Prostate gland (tissue), 2 donors: ENCODE results near the gene CORO1C. TPM values are rescaled to one million over a fixed set of nuclear protein-coding genes. Genes with fewer than 3 reads are reported as not detected.

Source experiments
- DNase-seq: peaks from one replicate; pipeline ENCODE4 v3.0.0-alpha.2; 2019; ENCODE audit warnings: low spot score
- H3K27ac ChIP-seq, 2 donors: fragments of 200-600 bp; sonication (generic); 2 replicates each; pipeline ENCODE4 v1.5.1; 2017 to 2019
- H3K27me3 ChIP-seq: fragments of 200-600 bp; sonication (generic); replicated peaks from 2 replicates; pipeline ENCODE4 v1.5.1; 2019; ENCODE audit not compliant: insufficient read depth
- H3K36me3 ChIP-seq, 2 donors: fragments of 200-600 bp; sonication (generic); 1 replicate in 1 of 2; 2 replicates in 1 of 2; pipeline versions ENCODE4 v1.5.1 to v1.8.1; 2017 to 2019
- H3K4me1 ChIP-seq: fragments of 200-600 bp; sonication (generic); replicated peaks from 2 replicates; pipeline ENCODE4 v1.5.1; 2019
- H3K4me3 ChIP-seq, 2 donors: fragments of 200-600 bp; sonication (generic); 2 replicates each; pipeline ENCODE4 v1.5.1; 2017 to 2019
- H3K9me3 ChIP-seq: fragments of 200-600 bp; sonication (generic); 2 replicates; pipeline ENCODE4 v1.5.1; 2017
- POLR2A ChIP-seq: fragments of 450-650 bp; IDR thresholded peaks from one replicate; pipeline ENCODE4 v1.6.1; 2016; ENCODE audit warnings: antibody characterized with exemption, mild to moderate bottlenecking
- POLR2AphosphoS5 ChIP-seq: sonication (generic); formaldehyde crosslinking; IDR thresholded peaks from one replicate; pipeline ENCODE4 v1.6.1; 2017; ENCODE audit warnings: antibody characterized with exemption
- WGBS: methylation state at CpG from one replicate; pipeline ENCODE4 v1.1.5; 2018; 5-methylcytosine and 5-hydroxymethylcytosine counted together
- intact Hi-C: fragments of 100-400 bp; cut with DNase I; formaldehyde crosslinking; loops from one replicate; pipeline ENCODE4 v1.14.2; 2022
- total RNA-seq, 2 donors: library from RNA; depleted of rRNA; stranded (reverse); fragments of >200 nt; gene quantifications; one replicate each; pipeline ENCODE4 v1.1.0, GENCODE V29; 2016
- TF ChIP-seq, protein P1 (sequence below), 4 experiments: fragments of 200-600 bp in 2 of 4; fragments of 450-650 bp in 2 of 4; sonication (generic) in 2 of 4; IDR thresholded peaks; 1 replicate in 3 of 4; 2 replicates in 1 of 4; pipeline ENCODE4 v1.5.1; 2016 to 2019; ENCODE audit warnings: antibody characterized with exemption in 4 of 4, mild to moderate bottlenecking in 2 of 4, moderate library complexity in 2 of 4

Gene CORO1C
- total RNA-seq, 2 donors from 2014 or later: 34.9 to 105 TPM

DNA sequence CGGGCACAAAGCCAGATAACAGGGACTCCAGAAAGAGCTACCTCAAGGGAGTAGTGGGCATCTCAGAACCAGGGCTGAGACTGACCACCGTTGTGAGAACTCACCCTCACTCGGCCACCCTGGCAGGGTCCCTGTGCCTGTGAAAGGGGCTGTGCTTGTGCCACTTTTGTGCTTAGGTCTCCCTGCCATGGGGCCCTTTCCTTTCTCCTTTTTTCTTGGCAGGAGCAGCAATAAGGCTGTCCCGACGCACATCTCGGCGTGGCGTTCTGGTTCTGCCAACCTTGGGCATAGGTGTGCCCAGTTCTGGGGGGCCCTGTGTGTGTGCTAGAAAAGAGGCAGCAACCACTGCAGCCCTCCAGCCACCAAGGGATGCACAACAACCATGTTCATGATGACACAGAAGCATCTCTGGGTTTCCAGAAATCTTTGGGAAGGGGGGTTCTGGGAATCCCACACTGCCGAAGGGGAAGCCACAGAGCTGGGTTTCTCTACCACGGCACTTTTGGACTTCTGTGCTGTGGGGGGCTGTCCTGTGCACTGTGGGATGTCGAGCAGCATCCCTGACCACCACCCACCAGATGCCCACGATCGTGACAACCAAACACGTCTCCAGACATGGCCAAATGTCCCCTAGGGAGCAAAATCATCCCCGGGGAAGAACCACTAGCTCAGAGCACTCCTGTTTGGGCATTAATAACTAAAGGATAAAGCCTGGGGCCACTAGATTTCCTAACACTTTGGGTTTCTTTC, 120.3 kb downstream of the CORO1C start:
- intact Hi-C loops: no loop called here
- no peaks in the 10 kb centered on the region for H3K27me3 ChIP-seq
- no peaks in the 10 kb centered on the region for H3K4me1 ChIP-seq
- TF ChIP-seq, protein P1, sequence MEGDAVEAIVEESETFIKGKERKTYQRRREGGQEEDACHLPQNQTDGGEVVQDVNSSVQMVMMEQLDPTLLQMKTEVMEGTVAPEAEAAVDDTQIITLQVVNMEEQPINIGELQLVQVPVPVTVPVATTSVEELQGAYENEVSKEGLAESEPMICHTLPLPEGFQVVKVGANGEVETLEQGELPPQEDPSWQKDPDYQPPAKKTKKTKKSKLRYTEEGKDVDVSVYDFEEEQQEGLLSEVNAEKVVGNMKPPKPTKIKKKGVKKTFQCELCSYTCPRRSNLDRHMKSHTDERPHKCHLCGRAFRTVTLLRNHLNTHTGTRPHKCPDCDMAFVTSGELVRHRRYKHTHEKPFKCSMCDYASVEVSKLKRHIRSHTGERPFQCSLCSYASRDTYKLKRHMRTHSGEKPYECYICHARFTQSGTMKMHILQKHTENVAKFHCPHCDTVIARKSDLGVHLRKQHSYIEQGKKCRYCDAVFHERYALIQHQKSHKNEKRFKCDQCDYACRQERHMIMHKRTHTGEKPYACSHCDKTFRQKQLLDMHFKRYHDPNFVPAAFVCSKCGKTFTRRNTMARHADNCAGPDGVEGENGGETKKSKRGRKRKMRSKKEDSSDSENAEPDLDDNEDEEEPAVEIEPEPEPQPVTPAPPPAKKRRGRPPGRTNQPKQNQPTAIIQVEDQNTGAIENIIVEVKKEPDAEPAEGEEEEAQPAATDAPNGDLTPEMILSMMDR (IDR thresholded peaks at IDR 0.05): no peak
- TF ChIP-seq POLR2A (no peak), POLR2AphosphoS5 (no peak)
- no peak overlapping the region for H3K4me3 ChIP-seq
- H3K27ac ChIP-seq: no peak overlapping the region
- no peaks in the 10 kb centered on the region for H3K36me3 ChIP-seq
- 77% methylated on average over 15 of the region's 15 CpGs for WGBS
- H3K9me3 ChIP-seq: no peaks in the 10 kb centered on the region
- no peak for DNase-seq

DNA sequence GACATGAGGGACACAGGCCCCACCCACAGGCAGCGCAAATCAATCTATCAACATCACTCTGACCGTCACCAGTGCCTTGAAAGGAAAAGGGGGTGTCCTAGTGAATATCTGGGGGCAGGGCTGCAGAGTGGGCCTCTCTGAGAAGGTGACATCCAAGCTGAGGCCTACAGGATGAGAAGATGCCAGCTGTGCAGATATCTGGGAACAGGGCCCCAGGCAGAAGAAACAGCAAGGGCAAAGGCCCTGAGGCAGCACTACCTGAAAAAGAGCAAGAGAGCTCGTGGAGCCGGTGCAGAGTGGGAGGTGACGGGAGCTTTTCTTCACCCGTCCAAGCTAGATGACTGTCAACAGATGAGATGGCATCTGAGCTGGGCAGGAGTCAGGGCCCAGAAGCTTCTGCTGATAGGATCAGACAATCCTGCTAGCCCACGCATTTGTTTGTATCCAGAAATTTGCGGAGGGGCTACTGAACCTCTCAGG, 120.9 kb downstream of the CORO1C start:
- intact Hi-C loops: no loop called here

DNA sequence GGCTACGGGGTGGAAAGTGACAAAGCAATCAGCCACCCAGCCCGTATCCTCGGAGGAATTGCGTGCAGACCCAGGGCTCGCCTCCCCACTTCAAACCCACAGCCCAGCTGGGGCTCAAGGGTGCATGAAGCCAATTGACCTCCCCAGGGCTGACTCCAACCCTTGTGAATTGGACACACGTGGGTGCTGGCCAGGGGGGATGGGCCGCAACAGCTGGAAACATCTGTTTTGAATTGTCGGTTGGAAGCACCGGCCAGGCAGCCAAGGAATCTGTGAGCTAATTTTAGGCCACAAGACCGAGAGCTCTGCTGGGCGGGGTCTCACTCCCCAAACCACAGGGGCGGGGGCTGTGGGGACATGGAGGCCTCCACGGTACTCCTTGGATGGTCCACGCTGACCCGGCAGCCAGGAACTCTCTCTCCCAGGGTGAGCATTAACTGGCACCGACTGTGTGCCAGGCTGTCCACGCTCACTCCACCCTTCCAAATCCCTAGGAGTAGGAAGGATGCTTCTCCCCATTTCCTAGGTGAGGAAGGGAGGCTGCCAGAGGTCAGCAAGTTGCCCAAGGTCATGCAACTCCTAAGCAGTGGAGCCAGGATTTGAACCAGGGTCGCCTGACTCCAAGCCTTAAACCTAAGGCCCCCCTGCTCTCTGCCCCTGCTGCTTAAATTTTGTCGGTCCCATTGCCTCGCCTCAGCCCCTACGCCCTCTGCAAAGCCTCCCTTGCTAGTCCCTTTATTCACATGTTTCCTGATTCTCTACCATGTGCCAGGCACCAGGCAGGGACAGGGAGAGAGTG, 121.6 kb downstream of the CORO1C start:
- no peaks in the 10 kb centered on the region for H3K9me3 ChIP-seq
- 34% methylated on average over 17 of the region's 21 CpGs for whole genome bisulfite sequencing
- H3K27ac ChIP-seq: no peak overlapping the region
- no peaks in the 10 kb centered on the region for H3K36me3 ChIP-seq
- no peak for DNase-seq
- H3K27me3 ChIP-seq: no peaks in the 10 kb centered on the region
- H3K4me1 ChIP-seq: no peaks in the 10 kb centered on the region
- intact Hi-C loops: no loop called here
- TF ChIP-seq, protein P1 (IDR thresholded peaks at IDR 0.05): no peak
- peak; percentile 16 for TF ChIP-seq POLR2AphosphoS5
- no peak overlapping the region for H3K4me3 ChIP-seq

More for the DNA sequence above, 120.9 kb downstream of the CORO1C start:
- Histone ChIP-seq H3K27ac (no peak overlapping the region), H3K27me3 (no peaks in the 10 kb centered on the region), H3K4me1 (no peaks in the 10 kb centered on the region), H3K9me3 (no peaks in the 10 kb centered on the region), H3K36me3 (no peaks in the 10 kb centered on the region), H3K4me3 (no peak overlapping the region)
- TF ChIP-seq POLR2A: no peak
- TF ChIP-seq, protein P1 (IDR thresholded peaks at IDR 0.05): no peak
- WGBS: 76% methylated on average over 8 of the region's 8 CpGs
- no peak for DNase-seq

DNA sequence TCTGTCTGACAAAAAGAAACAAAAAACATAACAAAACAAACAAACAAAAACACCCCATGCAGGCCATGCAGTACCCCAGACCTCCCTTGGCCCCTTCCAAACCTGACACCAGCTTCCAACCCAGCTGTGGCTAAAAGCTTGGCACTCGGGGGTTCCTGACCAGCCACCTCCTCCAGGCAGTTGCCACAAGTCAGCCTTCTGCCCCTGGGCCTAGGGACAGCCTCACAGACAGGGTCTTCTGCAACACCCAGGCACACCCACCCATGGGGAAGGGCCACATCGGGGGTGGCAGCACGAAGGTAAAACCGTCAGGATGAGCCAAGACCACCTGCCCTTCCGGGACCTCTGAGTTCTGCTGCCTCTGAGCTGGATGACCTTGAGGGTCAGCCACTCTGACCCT, 122.7 kb downstream of the CORO1C start:
- Histone ChIP-seq H3K27me3 (no peaks in the 10 kb centered on the region), H3K4me3 (no peak overlapping the region), H3K9me3 (no peaks in the 10 kb centered on the region), H3K4me1 (no peaks in the 10 kb centered on the region), H3K27ac (no peak overlapping the region), H3K36me3 (no peaks in the 10 kb centered on the region)
- intact Hi-C loops: no loop called here
- DNase-seq: no peak
- 80% methylated on average over 5 of the region's 5 CpGs for WGBS
- TF ChIP-seq, protein P1 (IDR thresholded peaks at IDR 0.05): no peak
- TF ChIP-seq POLR2A (no peak), POLR2AphosphoS5 (no peak)
